ENCODE measurements around the gene ITGA5.

ITGA5 gene

DNA sequence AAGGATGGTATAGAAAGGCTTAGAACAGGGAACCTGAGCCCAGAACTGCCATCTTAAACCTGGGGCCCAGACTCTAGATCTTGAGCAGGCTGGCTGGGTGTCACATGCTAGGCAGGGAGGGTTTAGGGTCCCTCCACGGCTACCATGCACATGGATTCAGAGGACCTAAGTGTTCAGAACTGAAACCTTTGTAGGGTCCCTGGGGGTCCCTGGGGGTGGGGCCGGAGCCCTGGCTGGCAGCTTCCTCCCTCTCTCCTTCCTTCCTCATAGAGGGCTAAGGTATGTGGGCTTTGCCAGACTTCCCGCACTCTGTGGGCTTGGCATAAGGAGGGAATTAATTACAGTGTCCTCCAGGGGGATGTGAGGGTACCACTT, 29.9 kb downstream of the ITGA5 start:
- DNase-seq (ENCODE audit: low spot score) = no peak

DNA sequence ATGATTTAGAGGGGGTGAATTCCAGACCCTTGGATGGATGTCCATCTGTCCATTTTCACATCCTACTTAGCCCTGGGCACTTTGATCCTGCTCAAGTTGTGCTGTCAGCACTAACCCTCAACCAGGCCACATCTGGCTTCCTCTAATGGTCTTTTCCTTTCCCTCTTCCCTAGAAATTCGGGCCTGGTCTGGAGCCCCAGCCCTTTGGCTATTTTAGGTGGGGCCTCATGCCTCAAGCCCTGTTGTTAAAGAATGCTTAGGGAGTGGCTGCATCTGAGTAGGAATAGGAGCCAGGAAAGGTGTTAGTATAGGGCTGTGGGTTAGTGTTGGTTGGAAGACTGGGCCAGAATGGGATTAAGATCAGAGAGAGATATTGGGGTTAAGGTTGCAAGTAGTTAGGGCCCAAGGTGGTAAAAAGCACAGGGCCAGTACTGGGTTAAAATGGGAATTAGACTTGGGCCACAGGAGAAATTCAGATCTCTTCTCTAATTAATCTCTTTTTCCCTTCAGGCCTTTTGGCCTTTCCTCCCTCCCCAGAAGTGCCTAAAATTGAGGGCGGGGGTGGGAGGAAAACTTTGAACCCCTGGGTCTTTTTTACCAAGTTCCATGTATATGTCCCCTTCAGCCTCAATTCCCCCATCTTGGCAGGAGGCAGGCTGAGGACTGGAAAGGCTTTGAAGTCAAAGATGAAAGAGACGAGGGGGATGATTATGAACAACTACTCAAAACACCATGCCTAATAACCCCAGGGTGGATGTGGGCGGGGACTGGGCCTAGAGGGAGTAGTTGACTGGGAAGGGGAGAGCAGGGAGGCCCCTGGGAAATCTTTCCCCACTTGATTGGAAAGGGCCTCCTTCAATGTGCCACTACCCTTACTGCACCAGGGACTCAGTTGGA, 30.6 kb downstream of the ITGA5 start:
- no peak for DNase-seq (ENCODE audit: low spot score)

DNA sequence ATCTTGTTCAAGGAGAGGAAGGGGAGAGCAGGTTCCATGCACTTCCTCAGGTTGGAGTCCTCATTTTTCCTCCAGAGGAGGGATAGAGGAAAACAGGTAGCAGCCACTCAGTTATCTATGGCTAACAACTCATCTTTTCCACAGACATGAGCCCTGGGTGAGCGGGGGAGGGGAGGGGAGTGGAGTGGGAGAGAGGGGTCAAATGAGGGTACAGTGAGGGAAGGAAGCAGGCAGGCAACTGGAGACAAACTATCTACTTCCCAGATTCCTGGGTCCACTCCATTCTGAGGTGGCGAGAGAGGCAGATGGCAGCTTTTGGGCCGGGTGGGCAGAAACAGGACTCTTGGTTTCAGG, 32.0 kb downstream of the ITGA5 start:
- no peak for DNase-seq (ENCODE audit: low spot score)

DNA sequence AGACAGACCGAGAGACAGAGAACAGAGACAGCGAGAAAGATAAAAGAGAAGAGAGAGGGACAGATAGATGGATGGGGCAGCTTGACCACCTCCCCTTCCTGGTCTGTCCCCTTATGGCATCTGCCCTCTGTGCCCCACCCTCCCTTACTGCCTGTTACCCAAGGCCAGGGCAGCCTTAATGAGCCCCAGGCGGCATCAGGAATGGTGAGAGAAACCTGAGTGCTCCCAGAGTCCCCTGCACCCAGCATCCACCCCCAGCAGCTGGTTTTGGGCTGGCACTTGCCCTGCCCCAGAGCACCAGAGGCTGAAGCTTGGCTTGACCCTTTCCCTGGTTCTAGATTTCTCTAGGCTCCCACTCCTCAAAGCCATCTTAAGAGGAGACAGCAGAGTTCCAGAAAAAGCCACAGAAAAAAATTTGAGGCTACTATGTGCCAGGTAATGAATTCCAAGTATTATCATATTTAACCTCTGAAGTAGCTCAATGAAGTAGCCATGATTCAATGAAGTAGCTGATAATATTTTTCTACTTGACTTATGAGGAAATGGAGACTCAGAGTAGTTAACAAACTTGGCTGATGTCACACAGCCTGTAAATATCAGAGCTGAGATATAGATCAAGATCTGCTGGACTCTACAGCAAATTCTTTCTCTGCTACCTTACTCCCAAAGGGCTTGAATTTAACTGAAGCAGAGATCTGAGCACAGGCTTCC, 32.5 kb downstream of the ITGA5 start:
- no peak for DNase-seq (ENCODE audit: low spot score)

DNA sequence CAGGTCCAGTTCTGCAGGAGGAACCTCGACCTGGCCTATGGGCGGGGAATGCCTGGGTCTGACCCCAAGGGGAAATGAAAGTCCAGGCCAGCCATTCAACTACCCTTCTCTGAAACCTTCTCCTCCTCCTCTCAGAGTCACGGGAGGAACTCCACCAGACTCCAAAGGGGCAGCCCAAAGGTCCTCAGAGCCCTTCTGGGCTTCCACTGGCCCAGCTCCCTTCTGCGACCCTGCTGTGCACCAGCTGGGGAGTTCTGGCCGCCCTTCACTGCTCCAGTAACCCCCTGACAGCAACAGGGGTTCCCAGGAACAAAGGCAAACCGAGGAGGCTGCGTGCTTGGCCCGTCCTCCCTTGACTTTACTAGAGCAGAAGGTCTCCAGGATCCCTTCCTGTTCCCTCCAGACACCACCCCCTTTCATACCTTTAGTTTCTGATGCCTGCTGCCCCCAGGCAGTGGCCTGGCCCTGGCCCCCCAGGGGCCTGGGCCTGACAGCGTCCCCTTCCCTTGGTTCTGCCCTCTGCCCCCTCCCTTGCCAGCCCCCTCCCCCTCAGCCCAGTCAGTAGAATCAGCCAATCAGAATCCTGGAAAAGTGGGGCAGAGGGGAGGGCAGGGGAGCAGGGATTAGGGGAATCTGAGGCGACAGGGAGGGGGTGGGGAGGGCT, 33.7 kb downstream of the ITGA5 start:
- no peak for DNase-seq (ENCODE audit: low spot score)

DNA sequence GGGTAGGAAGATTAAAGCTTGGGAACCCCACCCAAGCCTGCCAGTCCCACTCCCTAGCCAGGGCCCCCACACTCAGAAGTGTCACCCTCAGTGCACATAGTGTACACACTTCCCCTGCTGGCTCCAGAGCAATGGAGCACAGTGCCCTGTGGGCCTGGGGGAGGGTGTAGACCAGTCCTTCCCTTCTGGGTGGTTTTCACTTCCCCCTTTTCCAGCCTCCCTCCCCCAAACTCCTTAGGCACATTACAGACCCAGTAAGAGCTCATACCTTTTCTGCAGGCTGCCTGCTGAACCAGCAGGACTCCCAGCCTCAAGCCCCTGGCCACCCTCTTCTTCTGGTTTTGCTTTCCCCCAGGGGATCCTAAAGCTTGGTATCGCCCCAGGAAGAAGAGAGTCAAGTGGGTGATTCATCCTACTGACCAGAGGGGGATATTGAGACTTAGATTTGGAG, 34.5 kb downstream of the ITGA5 start, which contains the start of gene ZNF385A:
TSS of gene ZNF385A (minus strand) at position 143 of the 451 bp plus-strand sequence. CDS start 219 bp downstream, outside the sequence.
- no peak for DNase-seq (ENCODE audit: low spot score)

DNA sequence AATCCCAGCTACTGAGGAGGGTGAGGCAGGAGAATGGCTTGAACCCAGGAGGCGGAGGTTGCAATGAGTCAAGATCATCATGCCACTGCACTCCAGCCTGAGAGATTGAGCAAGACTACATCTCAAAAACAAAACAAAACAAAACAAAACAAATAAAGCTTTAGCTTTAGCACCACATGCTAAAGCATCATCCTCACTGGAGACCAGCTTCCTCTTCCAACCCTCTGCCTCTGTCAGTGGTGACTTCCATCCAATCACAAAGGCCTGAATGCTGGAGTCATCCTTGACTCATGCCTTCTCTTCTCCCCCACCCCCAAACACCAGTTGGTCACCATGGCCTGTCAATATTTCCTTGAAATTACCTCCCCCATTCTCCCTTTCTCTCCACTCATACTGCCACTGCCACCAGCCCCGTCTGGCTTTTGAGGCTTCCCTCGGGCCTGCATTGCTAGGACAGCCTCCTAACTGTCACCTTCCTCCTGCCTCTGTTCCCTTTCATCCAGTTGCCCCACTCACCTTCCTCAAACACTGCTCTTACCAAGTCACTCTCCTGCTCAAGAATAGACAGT, 35.9 kb downstream of the ITGA5 start:
- peak; percentile 93 for DNase-seq (ENCODE audit: low spot score)

DNA sequence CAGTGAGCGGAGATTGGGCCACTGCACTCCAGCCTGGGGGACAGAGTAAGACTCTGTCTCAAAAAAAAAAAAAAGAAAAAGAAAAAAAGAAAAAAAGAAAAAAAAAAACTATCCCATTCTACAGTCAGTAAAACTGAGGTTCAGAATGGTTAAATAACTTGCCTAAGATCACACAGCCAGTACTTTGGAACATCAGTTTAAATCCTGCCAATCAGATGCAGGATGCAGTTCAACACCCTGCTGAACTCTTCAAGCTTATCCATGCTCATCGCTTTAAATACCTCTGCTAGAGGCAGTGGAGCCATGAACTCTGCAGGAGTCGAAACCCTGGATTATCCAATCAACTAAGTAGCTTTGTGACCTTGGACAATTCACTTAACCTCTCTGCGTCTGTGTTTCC, 37.9 kb downstream of the ITGA5 start:
- no peak for DNase-seq (ENCODE audit: low spot score)

DNA sequence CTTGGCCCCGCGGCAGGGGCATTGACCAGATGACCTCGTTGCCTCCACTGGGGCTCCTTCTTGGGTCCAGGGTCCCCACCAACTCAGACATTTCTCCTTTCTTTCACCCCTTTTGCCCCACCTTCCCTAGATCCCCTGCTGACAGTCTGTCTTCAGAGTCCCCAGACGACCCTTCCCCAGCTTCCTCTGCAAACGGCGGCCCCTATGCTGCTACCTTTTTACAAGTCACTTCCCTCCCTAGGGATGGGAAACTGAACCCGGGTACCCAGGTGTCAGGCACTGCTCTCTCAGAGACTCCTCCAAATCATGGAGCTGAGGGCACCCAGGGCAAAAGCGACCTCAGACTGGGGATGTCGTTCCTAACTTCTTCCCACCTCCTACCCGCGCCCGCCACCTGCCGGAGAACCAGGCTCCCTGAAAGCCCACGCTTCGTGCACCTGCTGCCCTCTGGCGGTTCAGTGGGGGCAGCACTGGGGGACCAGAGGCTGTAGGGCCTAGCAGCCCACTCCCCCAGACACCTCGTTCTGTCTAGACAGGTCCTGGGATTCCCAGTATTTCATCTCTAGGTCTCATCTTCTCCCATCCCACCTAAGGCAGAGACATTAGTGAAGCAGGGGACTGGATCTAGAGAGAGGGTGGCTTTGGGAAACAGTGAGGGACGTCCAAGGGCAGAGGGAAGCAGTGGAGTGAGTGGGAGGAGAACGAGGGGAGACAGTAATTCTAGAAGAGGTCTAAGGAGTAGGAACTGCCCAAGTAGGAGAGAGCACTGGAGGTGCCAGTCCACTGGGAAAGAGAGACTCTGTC, 39.5 kb downstream of the ITGA5 start:
- peak; percentile 89 for DNase-seq (ENCODE audit: low spot score)

DNA sequence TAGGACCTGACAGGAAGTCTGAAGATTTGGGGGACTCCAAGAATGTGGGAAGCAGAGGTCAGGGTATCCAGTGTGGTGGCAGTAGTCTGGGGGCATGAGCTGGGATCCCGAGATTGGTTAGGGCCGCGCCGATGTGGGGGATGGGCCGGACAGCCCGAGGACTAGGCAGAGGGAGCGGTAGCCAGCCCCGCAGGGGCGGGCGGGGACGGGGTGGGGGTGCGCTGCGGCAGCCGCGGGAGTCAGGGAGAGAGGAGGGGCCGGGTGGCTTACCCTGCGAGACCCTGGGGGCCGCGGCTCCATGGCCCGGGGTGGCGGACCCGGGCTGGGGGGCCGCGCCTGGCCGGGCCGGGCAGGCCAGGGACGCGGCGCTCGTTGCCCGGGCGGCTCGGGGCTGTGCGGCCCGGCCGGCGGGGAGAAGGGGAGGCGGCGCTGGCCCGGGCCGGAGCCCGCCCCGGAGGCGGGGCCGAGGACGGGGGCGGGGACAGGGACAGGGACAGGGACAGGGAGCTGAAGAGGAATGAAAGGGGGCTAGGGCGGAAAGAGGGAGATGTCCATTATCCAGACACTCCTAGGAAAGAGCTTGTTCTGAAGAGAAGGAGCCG, 40.2 kb downstream of the ITGA5 start:
- peak; percentile 65 for DNase-seq (ENCODE audit: low spot score)

DNA sequence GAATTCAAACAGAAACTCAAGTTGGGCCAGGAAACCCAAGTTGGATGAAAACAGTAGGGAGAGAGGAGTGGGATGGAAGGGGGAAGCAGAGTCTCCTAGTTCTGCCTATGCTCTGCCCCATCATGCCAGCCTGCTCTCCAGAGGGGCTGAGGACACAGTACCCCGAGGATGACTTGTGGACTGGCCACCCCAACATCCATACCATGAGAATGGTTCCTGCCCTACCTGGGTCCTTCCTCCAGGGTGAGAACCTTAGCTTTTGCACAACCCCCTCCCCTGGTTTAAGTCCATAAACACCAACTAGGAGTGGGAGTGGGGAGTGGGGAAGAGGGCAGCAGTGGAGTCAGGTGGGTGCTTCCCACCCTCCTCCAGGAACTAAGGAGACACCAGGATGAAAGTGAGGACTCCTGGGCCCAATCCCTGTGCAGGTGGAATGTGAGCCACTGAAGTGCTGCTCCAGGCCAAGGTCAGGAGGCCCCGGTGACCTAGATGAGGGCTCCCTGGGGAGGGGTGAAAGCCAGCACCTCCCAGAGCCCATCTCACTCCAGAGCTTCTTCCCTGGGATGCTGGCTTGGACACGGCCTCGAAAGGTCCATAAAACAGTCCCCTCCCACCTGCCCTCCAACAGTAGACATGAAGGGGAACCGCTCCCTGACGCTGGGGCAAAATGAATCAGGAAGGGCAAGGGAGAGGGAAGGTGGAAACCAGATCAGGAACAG, 41.1 kb downstream of the ITGA5 start:
- no peak for DNase-seq (ENCODE audit: low spot score)

DNA sequence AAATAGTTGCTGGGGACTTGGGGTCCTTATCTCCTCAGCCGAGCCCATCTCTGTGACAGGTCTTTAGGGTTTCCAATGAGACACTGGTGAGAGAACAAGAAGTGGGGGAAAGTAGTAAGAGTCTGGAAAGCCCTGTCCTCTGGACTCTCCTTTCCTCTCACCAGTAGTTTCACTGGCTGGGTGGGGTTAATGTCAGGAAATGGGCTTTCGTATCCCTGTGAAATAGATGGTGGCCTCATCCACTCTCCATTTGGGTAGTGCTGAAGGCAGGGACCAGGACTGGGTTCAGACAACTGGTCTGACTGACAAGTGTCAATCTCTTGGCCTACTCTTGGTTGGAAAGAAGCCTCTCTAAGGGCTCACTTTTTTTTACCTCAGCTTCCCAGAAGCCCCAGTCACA, 42.1 kb downstream of the ITGA5 start:
- no peak for DNase-seq (ENCODE audit: low spot score)

DNA sequence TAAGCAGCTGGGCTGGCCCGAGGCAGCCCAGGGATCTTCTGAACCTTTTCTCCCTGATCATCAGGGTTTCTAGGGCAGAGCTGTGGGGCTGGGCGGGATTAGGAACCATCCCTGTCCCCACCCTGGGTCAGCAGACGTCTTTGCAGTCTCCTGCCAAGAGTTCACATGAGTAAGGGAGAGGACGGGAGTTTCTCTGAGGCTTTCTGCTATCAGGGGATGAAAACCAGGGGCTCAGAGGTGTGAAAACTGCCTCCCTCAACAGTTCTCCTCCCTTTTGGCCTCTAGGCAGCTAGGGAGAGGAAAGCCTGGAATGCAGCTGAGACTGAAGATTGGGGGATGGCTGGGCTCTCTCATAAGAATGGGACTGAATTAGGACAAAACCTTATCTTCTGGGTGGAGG, 42.5 kb downstream of the ITGA5 start:
- DNase-seq (ENCODE audit: low spot score) = no peak

DNA sequence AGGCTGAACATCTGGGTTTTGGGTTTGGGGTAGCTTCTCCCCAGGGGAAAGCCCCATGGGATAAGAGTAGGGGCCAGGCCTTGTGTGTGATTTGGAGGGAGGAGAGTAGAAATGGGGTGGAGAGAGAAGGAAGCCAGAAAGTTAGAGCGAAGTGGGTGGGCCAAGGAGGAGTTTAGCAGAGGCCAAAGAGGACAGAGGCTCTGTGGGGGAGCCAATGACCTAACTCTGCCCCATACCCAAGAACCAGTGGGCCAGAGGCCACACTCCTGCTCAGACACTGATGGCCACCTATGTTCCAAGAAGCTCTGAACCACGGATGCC, 43.8 kb downstream of the ITGA5 start:
- no peak for DNase-seq (ENCODE audit: low spot score)

DNA sequence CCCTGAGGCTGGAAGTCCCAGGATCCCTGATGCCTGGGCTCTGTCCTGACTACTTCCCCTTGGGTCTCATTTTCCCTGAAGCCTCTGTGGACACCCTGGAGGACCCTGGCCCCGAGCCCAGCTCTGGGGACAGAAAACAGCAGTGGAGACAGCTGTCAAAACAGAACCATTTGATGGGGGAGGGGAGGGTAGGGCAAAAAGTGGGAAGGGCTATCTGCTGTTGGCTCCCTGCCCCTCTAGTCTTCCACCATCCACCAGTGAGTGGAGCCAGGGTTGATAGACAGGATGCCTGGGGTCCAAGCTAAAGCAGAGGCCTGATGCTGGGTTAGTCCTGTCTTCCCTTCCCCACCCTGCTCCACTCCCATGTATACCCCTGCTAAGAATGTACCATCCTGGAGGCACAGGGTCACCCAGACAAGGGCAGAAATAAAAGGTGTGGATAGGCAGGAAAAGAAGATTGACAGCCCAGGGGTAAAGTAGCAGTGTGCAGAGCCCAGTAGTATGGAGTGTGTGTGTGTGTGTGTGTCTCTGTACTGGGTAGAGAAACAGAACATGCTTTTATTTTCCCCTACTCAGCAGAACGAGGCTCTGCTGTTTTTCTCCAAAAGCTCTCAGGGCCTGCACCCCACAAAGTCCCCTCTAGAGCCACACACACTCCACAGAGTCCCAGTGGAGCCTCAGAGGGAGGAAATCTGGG, 44.4 kb downstream of the ITGA5 start:
- DNase-seq (ENCODE audit: low spot score) = no peak

DNA sequence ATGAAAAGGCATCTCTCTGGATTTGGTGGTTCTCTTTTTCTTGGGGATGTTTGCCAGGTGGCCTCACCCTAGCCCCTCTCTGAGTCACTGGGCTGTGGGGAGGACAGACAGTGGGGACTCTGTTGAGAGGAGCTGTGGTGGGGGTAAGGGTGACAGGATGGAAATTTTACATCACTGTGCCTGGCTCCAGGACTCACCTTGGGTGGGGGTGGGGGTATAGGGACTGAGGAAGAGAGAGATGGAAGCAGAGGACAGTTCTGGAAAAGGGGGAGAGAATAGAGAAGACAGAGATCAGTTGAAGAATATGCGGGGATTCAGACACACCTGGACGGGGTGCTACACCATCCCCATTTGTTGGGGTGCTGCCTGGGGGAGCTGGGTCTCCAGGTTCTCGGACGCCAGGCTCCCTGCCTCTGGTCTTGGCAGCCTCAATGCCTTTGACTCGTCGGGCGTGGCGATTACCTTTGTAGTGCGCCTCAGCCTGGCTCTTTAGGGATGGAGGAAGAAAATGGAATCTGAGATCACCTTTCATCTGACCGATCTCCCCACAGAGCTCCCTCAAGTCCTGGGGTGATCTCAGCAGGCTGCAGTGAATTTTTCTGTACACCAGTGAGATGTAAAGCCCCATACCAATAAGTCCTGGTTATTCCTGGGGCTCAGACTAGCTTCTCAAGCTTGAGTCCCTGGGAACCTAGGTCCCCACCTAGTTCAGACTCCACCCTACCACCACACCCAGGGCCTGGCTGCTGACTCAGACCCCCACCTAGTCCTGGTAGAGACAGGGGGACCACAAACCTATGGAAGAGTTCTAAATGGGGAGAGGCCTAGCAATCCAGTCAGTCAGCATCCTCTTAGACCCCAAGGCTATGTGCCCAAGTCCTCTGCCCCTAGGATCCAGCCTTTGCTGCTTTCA, 45.2 kb downstream of the ITGA5 start:
- DNase-seq (ENCODE audit: low spot score) = no peak

DNA sequence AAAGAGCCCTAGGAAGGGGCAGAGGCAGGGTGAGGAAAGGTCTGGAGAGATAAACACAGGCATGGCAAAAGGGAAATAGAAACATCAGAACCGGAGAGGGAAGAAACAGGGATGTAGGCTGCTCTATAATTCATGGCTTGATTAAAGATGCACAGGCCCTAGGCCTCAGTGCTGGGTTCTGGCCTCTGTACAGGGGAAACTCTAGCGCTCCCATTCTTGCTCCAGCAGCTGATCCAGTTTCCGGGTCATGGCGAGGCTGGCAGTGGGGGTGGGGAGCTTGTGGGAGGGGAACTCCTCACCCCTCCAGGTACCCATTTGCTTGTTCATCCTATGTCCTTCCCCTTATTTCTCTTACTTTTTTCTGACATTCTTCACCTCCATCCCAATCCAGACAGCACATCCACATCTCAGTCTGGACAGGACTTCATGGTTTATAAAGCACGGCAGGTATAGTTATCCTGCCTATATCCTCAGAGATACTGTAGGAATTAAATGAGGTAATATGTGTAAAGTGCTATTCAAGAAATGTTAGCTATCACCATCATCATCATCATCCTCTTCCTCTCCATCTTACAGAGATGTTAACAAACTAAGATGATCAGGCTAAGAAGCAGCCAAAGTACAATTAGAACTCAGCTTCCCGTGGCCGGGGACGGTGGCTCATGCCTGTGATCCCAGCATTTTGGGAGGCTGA, 46.8 kb downstream of the ITGA5 start:
- DNase-seq (ENCODE audit: low spot score) = no peak

DNA sequence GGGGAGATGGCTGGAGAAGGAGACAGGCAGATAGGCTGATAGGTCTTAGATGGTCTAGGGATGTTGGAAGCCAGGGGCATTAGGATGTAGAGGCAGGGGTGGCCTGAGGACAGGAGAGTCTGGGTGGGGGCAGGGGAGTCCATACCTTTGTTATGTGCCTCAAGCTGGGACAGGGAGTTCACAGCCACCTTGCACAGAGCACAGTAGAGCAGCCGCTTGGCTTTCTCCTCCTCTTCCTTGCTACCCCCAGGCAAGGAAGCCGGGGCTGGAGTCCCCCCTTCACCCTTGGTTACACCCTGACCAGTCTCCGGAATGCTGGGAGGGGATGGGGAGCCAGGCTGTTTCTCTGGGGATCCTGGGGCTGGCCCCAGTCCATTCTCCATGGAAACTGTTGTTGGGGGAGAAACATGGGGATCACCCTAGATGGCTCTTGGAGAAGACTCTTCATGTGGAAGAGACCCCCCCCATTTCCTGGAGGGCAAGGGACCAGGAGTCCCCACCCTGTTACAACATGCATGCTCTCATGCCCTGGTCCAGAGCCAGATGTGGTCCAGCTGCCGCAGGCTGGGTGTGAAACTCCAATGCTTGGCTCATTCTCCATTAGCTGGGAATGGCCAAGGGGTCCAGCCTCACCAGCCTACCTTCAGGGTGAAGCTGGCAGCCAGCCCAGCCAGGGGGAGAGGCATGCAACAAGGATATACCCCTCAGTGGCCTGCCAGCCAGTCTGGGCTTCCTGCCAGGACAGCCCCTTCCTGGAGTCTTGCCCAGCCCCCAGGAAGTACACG, 47.5 kb downstream of the ITGA5 start:
- DNase-seq (ENCODE audit: low spot score) = peak; percentile 72

Measured in kidney tubule cell (primary cell).